Stimulated activated CD8-positive, alpha-beta memory T cell treated with anti-CD3 and anti-CD28 coated beads, Interleukin-15, amount 100 ng/mL, for 48 hours (primary cell): ENCODE data around the gene LMOD3.

ENCODE experiments used
- DNase-seq, 2 donors: peaks; one replicate each; pipeline ENCODE4 v3.0.0-alpha.2; 2020; ENCODE audit warnings: low read depth in 2 of 2

The LMOD3 gene

GRCh38 chr3:69121950-69122349 lies 445 bp downstream of the LMOD3 start:
- no peak for DNase-seq

GRCh38 chr3:69121513-69121912 lies 882 bp downstream of the LMOD3 start:
- DNase-seq, result no peak

- peak; percentile 60 for DNase-seq
Measured at GRCh38 chr3:69120879-69121464, 1.4 kb downstream of the LMOD3 start.

DNA sequence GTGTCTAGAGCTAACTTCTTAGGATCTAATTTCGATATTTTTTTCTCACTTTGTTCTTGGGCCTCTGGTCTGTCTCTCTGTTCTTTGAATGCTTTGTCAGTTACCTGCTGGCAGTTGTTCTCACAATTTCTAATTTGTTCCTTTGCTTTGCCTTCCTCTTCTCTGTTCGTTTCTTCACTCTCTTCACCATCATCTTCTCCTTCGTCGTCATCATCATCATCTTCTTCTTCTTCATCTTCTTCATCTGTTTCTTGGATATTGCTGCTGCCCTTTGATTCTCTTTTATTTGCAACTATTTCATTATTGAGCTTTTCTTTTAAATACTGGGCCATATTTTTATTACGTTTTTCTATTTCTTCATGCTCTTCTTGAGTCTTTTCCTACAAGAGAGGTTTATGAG lies 2.7 kb downstream of the LMOD3 start:
- DNase-seq, result no peak

GRCh38 chr3:69119138-69119537 lies 3.3 kb downstream of the LMOD3 start:
- DNase-seq, result no peak

- DNase-seq, result no peak
Measured at GRCh38 chr3:69118555-69118954, 3.8 kb downstream of the LMOD3 start.

DNA sequence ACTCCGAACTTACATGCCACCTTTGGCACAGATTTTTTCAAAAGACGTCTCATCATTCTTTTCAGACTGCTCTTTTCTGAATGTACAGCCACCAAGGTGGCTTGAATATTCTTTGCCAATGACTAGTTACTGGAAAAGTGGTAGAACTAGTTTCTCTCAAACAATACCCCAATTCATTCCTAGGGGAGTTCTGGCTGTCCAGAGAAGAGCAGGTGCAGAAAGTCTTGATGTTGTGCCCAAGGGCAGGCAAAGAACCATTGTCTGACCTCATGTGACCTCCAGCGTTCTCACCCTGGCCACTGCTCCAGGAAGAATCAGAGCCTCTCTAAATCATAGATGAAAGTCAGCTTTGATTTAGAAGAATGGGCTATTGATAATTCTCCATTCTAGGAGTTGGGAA lies 5.5 kb downstream of the LMOD3 start:
- no peak for DNase-seq

- DNase-seq, result no peak
Measured at GRCh38 chr3:69116162-69116561, 6.2 kb downstream of the LMOD3 start.

- DNase-seq, result no peak
Measured at GRCh38 chr3:69115731-69116130, 6.7 kb downstream of the LMOD3 start.

DNA sequence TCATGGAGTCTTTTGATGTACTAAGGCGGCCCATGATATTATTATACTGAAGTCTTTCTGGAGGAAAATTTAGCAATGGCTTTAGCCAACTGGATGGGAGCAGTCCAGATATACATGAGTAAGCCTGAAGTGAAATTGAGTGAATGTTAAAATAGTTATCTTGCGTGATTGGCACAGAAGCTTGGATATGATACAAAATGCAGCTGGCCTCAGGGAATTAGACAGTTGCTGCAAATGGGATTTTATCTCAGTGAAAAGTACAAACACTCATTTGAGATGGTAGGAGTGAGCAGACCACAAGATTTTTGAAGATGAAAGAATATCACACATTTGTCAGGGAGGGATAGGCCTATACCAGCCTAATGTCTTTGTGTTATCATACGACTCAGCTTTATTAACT lies 8.9 kb downstream of the LMOD3 start:
- no peak for DNase-seq

DNA sequence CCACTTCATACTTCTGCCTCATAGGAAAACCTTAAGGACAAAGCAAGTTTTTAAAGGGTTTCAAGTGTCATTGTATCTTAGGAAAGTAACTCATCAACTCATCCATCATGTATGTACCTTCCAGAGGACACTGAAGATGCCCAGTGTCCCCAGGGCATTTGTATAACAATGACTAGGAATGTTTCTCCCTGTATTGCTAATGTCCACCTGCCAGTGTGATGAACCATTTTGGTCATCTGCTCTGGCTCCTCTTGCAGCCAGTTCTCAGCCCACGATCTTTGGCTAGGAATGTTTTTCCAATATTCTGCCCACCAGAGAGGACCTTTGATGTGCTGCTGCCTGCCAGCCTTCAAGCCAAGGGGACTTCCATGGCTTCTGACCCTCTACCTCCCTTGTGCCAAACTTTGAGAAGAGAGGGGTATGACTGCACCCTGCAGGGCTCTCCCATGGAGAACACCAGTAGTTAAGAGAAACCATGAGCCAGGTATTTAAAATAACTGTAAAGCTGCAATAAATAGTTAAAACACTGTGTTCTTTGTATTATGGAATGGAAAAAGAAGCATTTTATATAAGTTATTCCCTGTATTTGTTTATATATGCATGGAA lies 11.4 kb downstream of the LMOD3 start:
- no peak for DNase-seq

GRCh38 chr3:69108811-69109210 lies 13.6 kb downstream of the LMOD3 start:
- DNase-seq, result no peak

DNA sequence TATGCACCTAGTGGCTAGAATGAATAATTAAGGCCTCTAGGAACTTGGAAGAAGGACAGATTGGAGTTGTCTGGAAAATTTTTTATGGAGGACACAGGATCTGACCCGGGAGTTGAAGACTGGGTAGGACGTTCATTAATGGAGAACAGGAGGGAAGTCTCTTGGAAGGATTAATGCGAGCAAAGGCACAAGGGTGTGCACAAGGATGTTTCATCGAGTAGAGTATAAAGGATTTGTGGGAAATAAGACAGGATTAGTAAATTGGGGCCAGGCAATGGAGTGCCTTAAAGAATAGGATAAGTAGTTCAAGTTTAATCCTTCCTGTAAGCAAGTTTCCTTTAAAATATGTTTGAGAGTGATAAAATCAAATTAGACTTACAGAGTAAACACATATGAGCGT lies 14.6 kb downstream of the LMOD3 start:
- DNase-seq, result no peak

DNA sequence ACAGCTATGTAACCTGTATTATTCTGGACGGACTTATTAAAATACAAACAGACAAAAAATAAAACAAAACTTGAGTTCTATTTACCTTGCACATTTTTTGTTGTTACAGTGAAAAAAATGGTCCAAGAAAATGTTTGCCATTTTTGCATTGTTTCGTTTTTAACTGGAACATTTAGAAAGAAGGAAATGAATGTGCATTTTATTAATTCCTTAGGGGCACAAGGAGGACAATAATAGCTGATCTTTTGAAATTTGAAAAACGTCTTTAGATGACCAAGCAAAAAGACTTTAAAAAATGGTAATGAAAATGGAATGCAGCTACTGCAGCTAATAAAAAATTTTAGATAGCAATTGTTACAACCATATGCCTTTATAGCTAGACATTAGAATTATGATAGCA lies 17.1 kb downstream of the LMOD3 start:
- DNase-seq, result no peak

- no peak for DNase-seq
Measured at GRCh38 chr3:69104586-69104985, 17.8 kb downstream of the LMOD3 start.

DNA sequence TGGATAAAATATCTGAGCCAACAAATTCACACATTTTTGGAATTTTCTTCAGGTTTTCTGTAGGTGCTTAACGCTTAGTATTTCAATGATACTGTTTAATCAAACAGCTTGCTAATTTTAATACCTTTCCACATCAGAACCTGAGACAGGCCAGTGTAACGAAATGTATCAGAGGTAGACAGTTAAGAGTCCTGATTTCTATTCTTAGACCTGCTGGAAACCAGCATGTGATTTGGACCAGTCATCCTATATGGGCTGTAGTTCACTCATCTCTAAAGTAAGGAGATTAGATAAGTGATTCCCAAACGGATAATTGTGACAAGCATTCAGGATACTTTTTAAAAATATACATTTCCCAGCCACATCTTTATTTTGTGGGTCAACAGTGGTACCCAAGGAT lies 19.3 kb downstream of the LMOD3 start:
- no peak for DNase-seq

GRCh38 chr3:69102384-69102783 lies 20.0 kb downstream of the LMOD3 start:
- DNase-seq, result no peak

DNA sequence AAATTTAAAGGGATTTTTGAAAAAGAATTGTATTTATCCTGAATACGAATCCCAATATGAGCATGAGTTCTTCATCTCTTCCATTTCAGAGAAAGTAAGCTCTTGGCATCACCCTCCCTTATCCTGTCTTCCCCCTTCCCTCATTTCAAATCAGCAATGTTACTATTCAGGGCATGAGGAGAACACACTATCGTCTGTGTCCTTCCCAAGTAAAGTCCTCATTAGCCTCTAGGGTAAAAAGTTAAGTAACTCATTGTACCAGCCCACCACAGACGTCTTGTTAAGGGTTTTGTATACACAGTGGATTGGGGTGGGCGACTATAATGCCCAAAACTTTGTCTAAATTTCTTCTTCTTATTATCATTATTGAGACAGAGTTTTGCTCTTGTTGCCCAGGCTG lies 22.8 kb downstream of the LMOD3 start:
- DNase-seq, result no peak

DNA sequence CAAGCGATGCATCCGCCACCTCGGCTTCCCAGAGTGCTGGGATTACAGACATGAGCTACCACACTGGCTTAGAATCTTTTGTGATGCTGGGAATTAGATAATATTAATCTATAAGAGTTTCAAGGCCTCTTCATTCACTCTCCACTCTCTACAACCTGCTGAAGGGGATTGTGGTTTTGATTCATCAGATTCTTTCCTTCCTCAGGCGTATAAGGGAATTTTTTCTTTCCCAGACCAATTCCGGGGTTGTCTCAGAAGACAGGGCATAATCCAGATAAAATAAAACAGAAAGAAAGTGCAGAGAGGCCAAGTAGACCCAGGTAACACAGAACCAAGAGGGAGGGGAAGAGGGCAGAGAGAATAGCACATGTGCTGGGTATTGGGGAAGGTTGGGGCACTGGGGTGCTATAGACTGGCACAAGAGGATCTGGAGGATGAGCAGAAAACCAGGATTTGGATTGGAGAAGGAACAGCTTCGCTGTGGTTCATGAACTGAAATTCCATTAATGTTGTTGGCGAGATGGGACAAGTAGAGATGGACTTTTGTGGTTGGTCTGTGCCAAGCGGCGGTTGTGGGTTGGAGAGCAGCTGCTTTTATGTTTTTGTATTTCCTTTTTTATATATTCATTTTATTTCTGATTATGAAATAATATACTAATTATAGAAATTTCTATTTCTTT lies 24.8 kb downstream of the LMOD3 start:
- no peak for DNase-seq

- DNase-seq, result no peak
Measured at GRCh38 chr3:69096299-69096698, 26.1 kb downstream of the LMOD3 start.

DNA sequence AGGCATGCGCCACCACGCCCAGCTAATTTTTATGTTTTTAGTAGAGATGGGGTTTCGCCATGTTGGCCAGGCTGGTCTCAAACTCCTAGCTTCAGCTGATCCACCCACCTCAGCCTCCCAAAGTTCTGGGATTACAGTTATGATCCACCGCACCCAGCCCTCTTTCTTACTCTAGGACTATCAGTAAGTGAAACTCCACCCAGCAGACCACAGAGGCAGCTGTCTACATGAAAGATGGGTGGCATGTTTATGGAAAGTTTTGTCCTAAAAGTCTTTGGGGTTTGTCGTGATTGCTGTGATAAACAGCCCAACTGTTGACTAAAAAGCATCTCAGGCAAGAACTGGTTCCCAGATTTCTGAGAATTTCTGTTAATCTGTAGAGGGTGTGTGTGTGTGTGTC lies 26.8 kb downstream of the LMOD3 start:
- DNase-seq, result no peak

- DNase-seq, result no peak
Measured at GRCh38 chr3:69094467-69095205, 27.8 kb downstream of the LMOD3 start.

DNA sequence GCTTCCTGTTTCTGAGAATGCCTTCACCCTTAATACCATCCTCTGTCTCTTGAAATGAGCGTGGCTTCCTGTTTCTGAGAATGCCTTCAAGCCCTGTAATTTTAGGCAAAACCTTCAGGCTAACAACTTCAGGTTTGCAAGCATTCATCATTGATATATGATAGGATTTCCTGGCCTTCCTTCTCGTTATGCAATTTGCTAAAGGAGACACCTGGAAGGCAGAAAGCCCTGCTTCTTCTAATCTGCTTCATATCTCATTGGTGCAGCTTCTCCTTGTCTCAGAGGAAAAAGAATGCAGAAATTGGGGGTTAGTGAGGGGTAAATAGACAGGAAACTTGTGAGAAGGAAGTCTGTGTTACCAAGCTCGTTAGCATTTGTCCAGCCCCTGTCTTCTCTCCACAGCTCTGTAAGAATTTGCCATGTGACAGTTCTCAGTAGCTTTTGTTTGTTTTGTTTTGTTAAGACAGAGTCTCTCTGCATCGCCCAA lies 30.3 kb downstream of the LMOD3 start:
- no peak for DNase-seq
